BLaER1 (cell line): ENCODE data around the gene PLEKHG2.

ENCODE experiments used
- H3K27ac ChIP-seq: shearing (Covaris generic); formaldehyde crosslinking; 2 replicates; pipeline ENCODE4 v1.8.1; 2022
- H3K27me3 ChIP-seq: shearing (Covaris generic); formaldehyde crosslinking; 2 replicates; pipeline ENCODE4 v1.8.1; 2022
- H3K36me3 ChIP-seq: shearing (Covaris generic); formaldehyde crosslinking; 2 replicates; pipeline ENCODE4 v1.8.1; 2022
- H3K4me1 ChIP-seq: shearing (Covaris generic); formaldehyde crosslinking; 2 replicates; pipeline ENCODE4 v1.8.1; 2022
- H3K4me2 ChIP-seq: shearing (Covaris generic); formaldehyde crosslinking; 2 replicates; pipeline ENCODE4 v1.8.1; 2022
- H3K4me3 ChIP-seq: shearing (Covaris generic); formaldehyde crosslinking; 2 replicates; pipeline ENCODE4 v1.8.1; 2022
- H3K9ac ChIP-seq: shearing (Covaris generic); formaldehyde crosslinking; 2 replicates; pipeline ENCODE4 v1.8.1; 2022
- H3K9me3 ChIP-seq: shearing (Covaris generic); formaldehyde crosslinking; 2 replicates; pipeline ENCODE4 v1.8.1; 2022
- H4K20me1 ChIP-seq: shearing (Covaris generic); formaldehyde crosslinking; 2 replicates; pipeline ENCODE4 v1.8.1; 2022
- Cebpa-rat ChIP-seq: shearing (Covaris generic); IDR thresholded peaks from 2 replicates; pipeline ENCODE4 v1.8.1; 2022

PLEKHG2 gene

DNA sequence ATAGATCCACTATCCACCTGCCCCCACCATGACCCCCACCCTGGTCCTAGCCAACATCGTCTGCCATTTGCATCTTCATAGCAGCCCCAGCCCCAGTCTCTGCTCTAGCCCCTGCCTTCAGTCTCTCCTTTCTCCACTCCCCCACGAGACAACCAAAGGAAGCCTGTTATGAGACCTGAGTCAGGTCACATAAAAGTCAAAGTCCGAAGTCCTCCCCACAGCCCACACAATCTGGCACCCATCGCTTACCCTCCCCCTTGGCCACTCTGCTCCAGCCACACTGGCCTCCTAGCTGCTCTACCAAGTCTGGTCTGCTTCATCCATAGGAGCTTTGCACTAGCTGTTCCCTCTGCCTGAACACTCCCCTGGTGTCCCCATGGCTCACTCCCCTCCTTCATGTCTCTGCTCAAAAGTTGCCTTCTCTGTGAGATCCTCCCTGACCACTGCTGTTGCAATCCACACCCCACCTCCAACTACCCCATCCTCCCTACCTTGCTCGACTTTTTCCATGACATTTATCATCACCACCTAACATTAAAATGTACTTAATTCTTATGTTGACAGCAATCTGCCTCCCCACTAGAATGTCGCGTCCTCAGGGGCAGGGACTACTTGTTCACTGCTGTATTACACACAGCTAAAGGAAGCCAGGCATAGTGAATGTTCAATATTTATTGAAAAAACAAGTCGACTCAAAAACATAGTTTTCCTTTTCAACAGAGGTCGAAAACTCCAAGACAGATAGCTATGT is 1.2 kb upstream of the PLEKHG2 start:
- Histone ChIP-seq H3K9ac (peak overlapping the region; percentile 93), H3K4me3 (peak overlapping the region; percentile 96), H3K4me1 (peaks cover 60% of the 10 kb centered on the region), H4K20me1 (peaks cover 52% of the 10 kb centered on the region), H3K27me3 (no peaks in the 10 kb centered on the region), H3K36me3 (peaks cover 30% of the 10 kb centered on the region), H3K27ac (peak overlapping the region; percentile 94), H3K4me2 (peak overlapping the region; percentile 100), H3K9me3 (no peaks in the 10 kb centered on the region)
- TF ChIP-seq Cebpa-rat: no peak

DNA sequence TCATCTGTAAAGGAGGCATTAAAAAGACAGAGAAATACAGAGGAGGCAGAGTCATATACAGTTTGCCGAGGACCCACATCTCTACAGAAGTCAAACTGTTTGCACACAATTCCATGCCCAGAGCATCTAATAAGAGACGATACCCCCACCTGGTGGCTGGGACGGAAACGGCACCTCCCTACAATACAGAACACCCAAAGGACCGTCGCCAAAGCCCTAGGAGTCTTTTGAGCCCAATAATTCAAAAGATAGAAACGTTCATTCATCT is 703 bp upstream of the PLEKHG2 start:
- peak overlapping the region; percentile 93 for H3K9ac ChIP-seq
- H3K4me2 ChIP-seq: peak overlapping the region; percentile 100
- H3K27me3 ChIP-seq: no peaks in the 10 kb centered on the region
- peak overlapping the region; percentile 94 for H3K27ac ChIP-seq
- no peaks in the 10 kb centered on the region for H3K9me3 ChIP-seq
- TF ChIP-seq Cebpa-rat: no peak
- H3K4me1 ChIP-seq: peaks cover 60% of the 10 kb centered on the region
- H4K20me1 ChIP-seq: peaks cover 54% of the 10 kb centered on the region
- H3K36me3 ChIP-seq: peaks cover 35% of the 10 kb centered on the region
- peak overlapping the region; percentile 96 for H3K4me3 ChIP-seq

DNA sequence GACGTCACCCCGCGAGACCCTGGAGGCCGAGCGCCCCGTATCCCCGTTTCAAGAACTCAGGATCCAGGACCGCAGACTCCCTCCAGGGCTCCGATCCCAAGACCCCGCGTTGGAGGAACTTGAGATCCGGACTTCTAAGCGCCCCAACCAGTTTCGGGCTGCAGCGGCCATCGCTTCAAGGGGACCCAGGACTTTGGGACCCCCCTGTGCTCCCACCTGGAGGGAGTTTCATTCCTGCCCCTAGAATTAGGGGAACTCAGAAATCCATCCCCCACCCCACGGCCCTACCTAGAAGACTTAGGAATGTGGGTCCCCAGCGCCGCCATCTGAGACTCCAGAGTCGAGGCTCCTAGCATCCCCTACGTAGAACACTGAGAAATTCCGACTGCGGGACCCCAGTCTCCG is 400 bp downstream of the PLEKHG2 start:
- Histone ChIP-seq H4K20me1 (peaks cover 50% of the 10 kb centered on the region), H3K4me1 (peaks cover 60% of the 10 kb centered on the region), H3K4me2 (peak overlapping the region; percentile 94), H3K36me3 (peaks cover 44% of the 10 kb centered on the region), H3K9me3 (no peaks in the 10 kb centered on the region), H3K9ac (peak overlapping the region; percentile 98), H3K27ac (peak overlapping the region; percentile 99), H3K4me3 (peak overlapping the region; percentile 96), H3K27me3 (no peaks in the 10 kb centered on the region)
- TF ChIP-seq Cebpa-rat: no peak

DNA sequence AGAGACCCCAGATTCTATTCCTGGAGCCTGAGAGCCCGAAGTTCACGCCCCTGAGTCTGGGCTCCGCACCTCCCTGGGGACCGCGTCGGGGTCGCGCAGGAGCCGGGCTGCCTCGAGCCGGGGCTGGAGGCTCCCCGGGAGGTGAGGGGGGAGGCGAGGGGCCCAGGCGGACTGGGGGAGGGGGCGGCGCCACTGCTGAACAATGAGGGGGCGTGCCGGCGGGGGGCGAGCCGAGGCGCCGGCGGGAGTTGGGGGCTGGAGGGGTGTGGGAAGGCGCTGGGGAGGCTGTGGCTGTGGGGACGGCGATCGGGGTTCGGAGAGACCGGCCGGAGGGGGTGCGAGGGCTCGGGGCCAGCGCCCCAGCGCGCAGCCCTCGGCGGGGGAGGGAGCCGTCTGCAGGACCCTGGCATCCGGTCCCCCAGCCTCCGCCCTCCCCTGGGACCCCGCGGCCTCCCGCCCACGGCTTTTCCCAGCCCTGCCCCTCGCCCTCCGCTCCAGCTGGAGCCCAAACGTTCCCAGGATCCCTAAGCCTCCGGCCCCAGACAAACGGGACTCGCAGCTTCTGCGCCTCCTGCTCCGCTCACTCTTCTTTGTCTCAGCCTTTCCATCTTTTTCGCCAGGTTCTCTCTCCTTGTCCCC is 922 bp downstream of the PLEKHG2 start:
- no peaks in the 10 kb centered on the region for H3K9me3 ChIP-seq
- H3K9ac ChIP-seq: peak overlapping the region; percentile 98
- H3K27ac ChIP-seq: peak overlapping the region; percentile 99
- H4K20me1 ChIP-seq: peaks cover 44% of the 10 kb centered on the region
- peak overlapping the region; percentile 96 for H3K4me3 ChIP-seq
- H3K27me3 ChIP-seq: no peaks in the 10 kb centered on the region
- peak overlapping the region; percentile 94 for H3K4me2 ChIP-seq
- TF ChIP-seq Cebpa-rat: no peak
- peaks cover 44% of the 10 kb centered on the region for H3K36me3 ChIP-seq
- H3K4me1 ChIP-seq: peaks cover 57% of the 10 kb centered on the region

DNA sequence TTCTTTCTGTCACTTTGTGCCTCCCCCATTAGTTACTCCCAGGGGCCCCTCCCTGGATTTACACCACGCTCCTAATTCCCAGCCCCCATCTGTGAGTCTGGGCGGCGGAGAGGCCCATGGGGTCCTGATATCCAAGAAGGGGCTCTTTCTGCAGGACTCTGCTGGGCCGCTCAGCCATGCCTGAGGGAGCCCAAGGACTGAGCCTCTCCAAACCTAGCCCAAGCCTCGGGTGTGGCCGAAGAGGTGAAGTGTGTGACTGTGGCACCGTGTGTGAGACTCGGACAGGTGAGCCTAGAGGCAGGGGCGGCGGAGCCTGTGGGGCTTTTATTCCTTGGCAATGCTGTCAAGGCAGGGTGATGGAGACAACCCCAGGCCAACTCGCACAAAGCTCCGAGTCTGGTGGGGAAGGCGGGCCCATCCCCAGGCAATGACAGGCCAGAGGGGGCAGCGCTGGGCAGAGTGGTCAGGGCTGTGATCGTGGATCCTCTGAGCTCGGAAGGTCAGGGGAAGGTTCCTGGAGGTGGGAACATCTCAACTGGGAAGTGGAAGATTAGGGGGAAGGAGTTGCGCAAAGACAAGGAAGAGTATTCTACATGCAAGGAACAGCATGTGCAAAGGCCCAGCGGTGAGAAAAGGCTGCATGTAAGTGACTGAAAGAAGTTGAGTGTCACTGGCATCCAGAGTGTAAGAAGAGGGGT is 1.6 kb downstream of the PLEKHG2 start:
- no peaks in the 10 kb centered on the region for H3K9me3 ChIP-seq
- H3K27ac ChIP-seq: peak overlapping the region; percentile 99
- peak overlapping the region; percentile 96 for H3K4me3 ChIP-seq
- peak overlapping the region; percentile 98 for H3K9ac ChIP-seq
- peak overlapping the region; percentile 94 for H3K4me2 ChIP-seq
- no peaks in the 10 kb centered on the region for H3K27me3 ChIP-seq
- H3K36me3 ChIP-seq: peaks cover 46% of the 10 kb centered on the region
- TF ChIP-seq Cebpa-rat: no peak
- H4K20me1 ChIP-seq: peaks cover 38% of the 10 kb centered on the region
- peaks cover 50% of the 10 kb centered on the region for H3K4me1 ChIP-seq

DNA sequence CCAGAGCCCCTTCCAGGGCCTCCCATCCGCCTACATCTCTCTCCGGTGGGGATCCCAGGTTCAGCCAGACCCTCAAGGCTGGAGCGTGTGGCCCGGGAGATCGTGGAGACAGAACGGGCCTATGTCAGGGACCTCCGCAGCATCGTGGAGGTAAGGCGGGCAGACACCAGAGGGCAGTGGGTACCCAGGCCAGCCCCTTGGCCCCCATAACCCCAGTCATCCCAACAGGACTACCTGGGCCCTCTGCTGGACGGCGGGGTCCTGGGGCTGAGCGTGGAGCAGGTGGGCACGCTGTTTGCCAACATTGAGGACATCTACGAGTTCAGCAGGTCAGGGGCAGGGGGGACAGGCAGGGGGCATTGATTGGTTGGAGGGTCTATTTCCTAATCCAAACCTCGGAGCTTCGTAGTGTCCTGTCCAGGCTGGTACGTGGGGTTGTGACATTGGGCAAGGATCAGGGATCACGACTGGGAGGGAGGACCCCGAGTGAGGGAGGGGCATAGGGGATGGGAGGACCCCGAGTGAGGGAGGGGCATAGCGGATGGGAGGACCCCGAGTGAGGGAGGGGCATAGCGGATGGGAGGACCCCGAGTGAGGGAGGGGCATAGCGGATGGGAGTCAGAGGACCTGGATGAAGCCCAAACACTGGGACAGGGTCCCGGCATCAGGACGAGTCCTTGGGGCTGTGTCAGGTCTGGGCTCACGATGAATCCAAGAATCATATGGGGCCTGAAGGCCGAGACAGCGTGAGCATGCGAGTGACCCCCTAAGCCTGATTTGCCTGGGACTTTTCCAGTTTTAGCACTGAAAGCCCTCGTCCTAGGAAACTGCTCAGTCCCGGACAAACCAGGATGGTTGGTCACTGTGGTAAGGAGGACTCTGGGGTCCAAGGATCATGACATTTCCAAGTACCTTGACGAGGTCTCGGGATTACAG is 2.9 kb downstream of the PLEKHG2 start:
- Histone ChIP-seq H3K4me2 (peak overlapping the region; percentile 94), H3K9ac (peak overlapping the region; percentile 98), H3K27ac (peak overlapping the region; percentile 99), H3K4me1 (peaks cover 40% of the 10 kb centered on the region), H3K27me3 (no peaks in the 10 kb centered on the region), H3K36me3 (peaks cover 59% of the 10 kb centered on the region), H3K9me3 (no peaks in the 10 kb centered on the region), H4K20me1 (peaks cover 34% of the 10 kb centered on the region), H3K4me3 (peak overlapping the region; percentile 96)
- no peak for TF ChIP-seq Cebpa-rat

DNA sequence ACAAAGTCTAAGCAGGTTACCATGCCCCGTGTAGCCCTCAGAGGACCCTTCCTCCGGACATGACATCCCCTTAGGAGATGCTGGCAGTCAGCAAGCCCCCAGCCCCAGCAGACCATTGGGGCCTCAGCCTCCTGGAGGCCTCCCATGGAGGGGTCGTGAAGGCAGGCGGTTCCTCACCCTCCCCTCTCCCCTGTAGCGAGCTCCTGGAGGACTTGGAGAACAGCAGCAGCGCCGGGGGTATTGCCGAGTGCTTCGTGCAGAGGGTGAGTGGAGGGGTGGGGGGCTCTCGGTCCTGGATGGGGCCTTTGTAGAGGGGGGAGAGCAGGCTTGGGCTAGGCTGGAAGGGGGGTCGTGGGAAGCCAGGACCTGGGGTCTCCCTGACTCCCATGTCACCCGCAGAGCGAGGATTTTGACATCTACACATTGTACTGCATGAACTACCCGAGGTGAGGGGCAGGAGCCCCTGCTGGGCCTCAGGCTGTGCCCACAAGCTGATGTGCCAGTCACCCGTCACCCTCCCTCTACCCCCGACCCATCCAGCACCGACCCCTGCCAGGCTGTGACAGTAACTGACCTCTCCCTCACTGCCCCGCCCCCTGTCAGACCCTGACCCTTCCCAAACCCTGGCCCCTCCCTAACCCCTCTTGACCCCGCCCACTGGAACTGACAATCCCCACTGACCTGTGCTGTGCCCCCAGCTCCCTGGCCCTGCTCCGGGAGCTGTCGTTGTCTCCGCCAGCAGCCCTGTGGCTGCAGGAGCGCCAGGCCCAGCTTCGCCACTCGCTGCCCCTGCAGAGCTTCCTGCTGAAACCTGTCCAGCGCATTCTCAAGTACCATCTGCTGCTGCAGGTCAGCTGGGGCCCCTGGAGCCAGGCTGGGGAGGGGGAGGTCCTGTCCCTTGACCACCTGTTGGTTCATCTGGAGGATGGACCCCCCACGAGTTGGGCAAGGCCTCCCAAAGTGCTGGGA is 4.0 kb downstream of the PLEKHG2 start:
- H3K27me3 ChIP-seq: no peaks in the 10 kb centered on the region
- H3K4me1 ChIP-seq: peaks cover 29% of the 10 kb centered on the region
- H3K36me3 ChIP-seq: peaks cover 70% of the 10 kb centered on the region
- no peak overlapping the region for H3K27ac ChIP-seq
- no peaks in the 10 kb centered on the region for H3K9me3 ChIP-seq
- TF ChIP-seq Cebpa-rat: no peak
- peak overlapping the region; percentile 34; the same call in 1 of the 2 replicates for H3K9ac ChIP-seq
- H3K4me3 ChIP-seq: no peak overlapping the region
- peaks cover 34% of the 10 kb centered on the region for H4K20me1 ChIP-seq
- H3K4me2 ChIP-seq: no peak overlapping the region

DNA sequence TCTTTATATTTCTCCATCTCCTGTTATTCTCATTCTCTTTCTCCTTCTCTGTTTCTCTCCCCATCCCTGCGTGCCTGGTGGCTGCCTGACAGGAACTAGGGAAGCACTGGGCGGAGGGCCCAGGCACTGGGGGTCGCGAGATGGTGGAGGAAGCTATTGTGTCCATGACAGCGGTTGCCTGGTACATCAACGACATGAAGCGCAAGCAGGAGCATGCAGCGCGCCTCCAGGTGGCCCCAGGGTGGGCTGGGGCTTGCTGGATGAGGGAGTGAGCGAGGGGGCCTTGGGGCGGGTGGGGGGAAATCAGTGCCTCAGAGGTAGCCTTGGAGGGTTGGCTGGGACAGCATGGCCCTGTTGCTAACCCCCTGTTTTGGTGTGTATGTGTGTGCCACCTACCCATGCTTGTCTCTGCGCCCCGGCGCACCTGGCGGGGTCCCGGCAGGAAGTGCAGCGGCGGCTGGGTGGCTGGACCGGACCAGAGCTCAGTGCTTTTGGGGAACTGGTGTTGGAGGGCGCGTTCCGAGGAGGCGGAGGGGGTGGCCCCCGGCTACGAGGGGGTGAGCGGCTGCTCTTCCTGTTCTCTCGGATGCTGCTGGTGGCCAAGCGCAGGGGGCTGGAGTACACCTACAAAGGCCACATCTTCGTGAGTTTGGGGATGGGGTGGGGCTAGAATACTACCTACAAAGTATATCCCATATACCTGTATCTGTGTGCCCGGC is 5.2 kb downstream of the PLEKHG2 start:
- TF ChIP-seq Cebpa-rat: no peak
- H3K9ac ChIP-seq: no peak overlapping the region
- no peak overlapping the region for H3K4me3 ChIP-seq
- no peaks in the 10 kb centered on the region for H3K27me3 ChIP-seq
- peaks cover 35% of the 10 kb centered on the region for H4K20me1 ChIP-seq
- H3K27ac ChIP-seq: no peak overlapping the region
- no peaks in the 10 kb centered on the region for H3K9me3 ChIP-seq
- peaks cover 81% of the 10 kb centered on the region for H3K36me3 ChIP-seq
- H3K4me1 ChIP-seq: peaks cover 27% of the 10 kb centered on the region
- no peak overlapping the region for H3K4me2 ChIP-seq
